Measurements from ENCODE around the gene STEEP1. TPM values are rescaled to one million over a fixed set of nuclear protein-coding genes. Genes with fewer than 3 reads are reported as not detected.

The STEEP1 gene
- total and polyA plus RNA-seq, 2 donors (not counting 3 experiments of a cell fraction or from before 2014, with no cell fraction given), result 12.1 to 23.1 TPM

GRCh38 chrX:119512146-119512800 is 52.9 kb downstream of the STEEP1 start:
- CTCF ChIA-PET, result interaction anchor here (0.6 to 3.6 kb wide), 23 partner anchors 9 to 394 kb away, joined by 3 to 217 read pairs (median 4); partner anchors contain the start of gene RPL39
- intact Hi-C loops (cut with micrococcal nuclease), result loop anchor here (1.0 kb wide), 3 partner anchors 24 to 121 kb away; no protein-coding TSS in a partner anchor
- FAIRE-seq, result peak; percentile 84

More at GRCh38 chrX:119512146-119512800, 52.9 kb downstream of the STEEP1 start:
- H3K79me2 ChIP-seq (ENCODE audit: control insufficient read depth, insufficient read depth, low read length), result no peaks in the 10 kb centered on the region
- H3K4me1 ChIP-seq (ENCODE audit: control insufficient read depth, extremely low read depth, insufficient read depth, low read length), result no peaks in the 10 kb centered on the region
- no TSS peak for BruUV-seq (replicated peaks)
- no peaks in the 10 kb centered on the region for H3K36me3 ChIP-seq (ENCODE audit: control insufficient read depth in 2 of 2, extremely low read depth in 1 of 2, insufficient read depth in 2 of 2, low read length in 2 of 2)
- no peaks in the 10 kb centered on the region for H3K9me3 ChIP-seq (replicated peaks; ENCODE audit: control insufficient read depth, insufficient read depth, low read length)
- POLR2A ChIA-PET, result no interaction called here
- TF ChIP-seq POLR2AphosphoS5 (IDR thresholded peaks at IDR 0.05; ENCODE audit: insufficient read depth, low read depth, low read length), result no peak
- peak; percentile 61 to 64 for TF ChIP-seq CTCF (IDR thresholded peaks at IDR 0.05; ENCODE audit: extremely low read depth in 1 of 2, insufficient read depth in 1 of 2, low read depth in 1 of 2, low read length in 2 of 2)
- no peak overlapping the region for H3K4me3 ChIP-seq (replicated peaks in 1 of 3; ENCODE audit: insufficient read depth in 1 of 3, low read depth in 1 of 3, low read length in 3 of 3)
- H3K9ac ChIP-seq (replicated peaks; ENCODE audit: extremely low read depth, insufficient read depth, low read length), result no peak overlapping the region
- no peaks in the 10 kb centered on the region for H3K9me1 ChIP-seq (replicated peaks; ENCODE audit: control insufficient read depth, extremely low read depth, insufficient read depth, low read length)
- no peaks in the 10 kb centered on the region for H4K20me1 ChIP-seq (replicated peaks; ENCODE audit: control insufficient read depth, extremely low read depth, insufficient read depth, low read length)
- H3K27ac ChIP-seq (ENCODE audit: insufficient read depth, low read depth, low read length), result no peak overlapping the region
- no peak overlapping the region for H2AFZ ChIP-seq (ENCODE audit: low read depth, low read length)
- dilution Hi-C loops (cut with MboI; ENCODE audit: extremely low pct_ligation_motif_present, low sequenced_read_pairs), result no loop called here
- peak; percentile 55 for DNase-seq (ENCODE audit: low read depth, low spot score)
- no peak overlapping the region for H3K4me2 ChIP-seq (ENCODE audit: insufficient read depth, low read length)
- no peaks in the 10 kb centered on the region for H3K27me3 ChIP-seq (ENCODE audit: control insufficient read depth in 2 of 2, insufficient read depth in 2 of 2, low read length in 2 of 2)

All from endothelial cell of umbilical vein (primary cell).